Measurements from ENCODE around the gene RSBN1L. TPM values are rescaled to one million over a fixed set of nuclear protein-coding genes. Genes with fewer than 3 reads are reported as not detected.

The RSBN1L gene
- total RNA-seq, 1 experiment from 2014 or later: 21.4 TPM

- H3K9me3 Mint-ChIP-seq (ENCODE audit: unreplicated experiment): no peaks in the 10 kb centered on the region
- peaks cover 19% of the 10 kb centered on the region for H3K36me3 Mint-ChIP-seq (ENCODE audit: insufficient read depth, unreplicated experiment)
- intact Hi-C loops (cut with micrococcal nuclease; ENCODE audit: unreplicated experiment): no loop called here
- H3K4me3 ChIP-seq (ENCODE audit: low read depth, low read length): no peak overlapping the region
- no peaks in the 10 kb centered on the region for H3K9me3 ChIP-seq
- CTCF ChIA-PET: no interaction called here
- no peaks in the 10 kb centered on the region for H3K36me3 ChIP-seq (ENCODE audit: control insufficient read depth, insufficient read depth, low read length)
- H3K4me3 Mint-ChIP-seq (ENCODE audit: unreplicated experiment): no peak overlapping the region
- no peaks in the 10 kb centered on the region for H3K27me3 ChIP-seq (replicated peaks; ENCODE audit: control insufficient read depth, insufficient read depth, low read length)
- H3K4me1 ChIP-seq: peaks cover 7% of the 10 kb centered on the region
- TF ChIP-seq CTCF (IDR thresholded peaks at IDR 0.05; ENCODE audit: insufficient read depth in 1 of 2, low read depth in 1 of 2, low read length in 1 of 2, severe bottlenecking in 1 of 2, unreplicated experiment in 1 of 2): no peak
- POLR2A ChIA-PET: no interaction called here
- no peak overlapping the region for H3K27ac Mint-ChIP-seq (ENCODE audit: unreplicated experiment)
- BruUV-seq (replicated peaks): no TSS peak
- no peaks in the 10 kb centered on the region for H3K27me3 Mint-ChIP-seq (ENCODE audit: insufficient read depth, unreplicated experiment)
- H3K4me1 Mint-ChIP-seq (ENCODE audit: low read depth, unreplicated experiment): peaks cover 13% of the 10 kb centered on the region
- no peak for DNase-seq
These were observed 33.4 kb upstream of the RSBN1L start for GRCh38 chr7:77662869-77663268.

GRCh38 chr7:77664715-77665114 lies 31.5 kb upstream of the RSBN1L start:
- no TSS peak for BruUV-seq (replicated peaks)
- peaks cover 16% of the 10 kb centered on the region for H3K4me1 Mint-ChIP-seq (ENCODE audit: low read depth, unreplicated experiment)
- DNase-seq: no peak
- H3K36me3 ChIP-seq (ENCODE audit: control insufficient read depth, insufficient read depth, low read length): no peaks in the 10 kb centered on the region
- no peaks in the 10 kb centered on the region for H3K9me3 ChIP-seq
- H3K4me3 ChIP-seq (ENCODE audit: low read depth, low read length): no peak overlapping the region
- H3K9me3 Mint-ChIP-seq (ENCODE audit: unreplicated experiment): no peaks in the 10 kb centered on the region
- no peak overlapping the region for H3K4me3 Mint-ChIP-seq (ENCODE audit: unreplicated experiment)
- H3K4me1 ChIP-seq: peaks cover 10% of the 10 kb centered on the region
- no peaks in the 10 kb centered on the region for H3K27me3 Mint-ChIP-seq (ENCODE audit: insufficient read depth, unreplicated experiment)
- POLR2A ChIA-PET: no interaction called here
- CTCF ChIA-PET: interaction anchor here (1.1 kb wide), 1 partner anchor 13 kb away, joined by 3 read pairs; no protein-coding TSS in a partner anchor
- intact Hi-C loops (cut with micrococcal nuclease; ENCODE audit: unreplicated experiment): no loop called here
- peaks cover 19% of the 10 kb centered on the region for H3K36me3 Mint-ChIP-seq (ENCODE audit: insufficient read depth, unreplicated experiment)
- no peak overlapping the region for H3K27ac Mint-ChIP-seq (ENCODE audit: unreplicated experiment)
- no peaks in the 10 kb centered on the region for H3K27me3 ChIP-seq (replicated peaks; ENCODE audit: control insufficient read depth, insufficient read depth, low read length)
- no peak for TF ChIP-seq CTCF (IDR thresholded peaks at IDR 0.05; ENCODE audit: insufficient read depth in 1 of 2, low read depth in 1 of 2, low read length in 1 of 2, severe bottlenecking in 1 of 2, unreplicated experiment in 1 of 2)

GRCh38 chr7:77665161-77665560 lies 31.1 kb upstream of the RSBN1L start:
- no peak for DNase-seq
- Histone ChIP-seq H3K27me3 (replicated peaks; ENCODE audit: control insufficient read depth, insufficient read depth, low read length) (no peaks in the 10 kb centered on the region), H3K36me3 (ENCODE audit: control insufficient read depth, insufficient read depth, low read length) (no peaks in the 10 kb centered on the region), H3K9me3 (no peaks in the 10 kb centered on the region), H3K4me1 (peaks cover 10% of the 10 kb centered on the region), H3K4me3 (ENCODE audit: low read depth, low read length) (no peak overlapping the region)
- peaks cover 20% of the 10 kb centered on the region for H3K36me3 Mint-ChIP-seq (ENCODE audit: insufficient read depth, unreplicated experiment)
- H3K27me3 Mint-ChIP-seq (ENCODE audit: insufficient read depth, unreplicated experiment): no peaks in the 10 kb centered on the region
- POLR2A ChIA-PET: interaction anchor here (0.6 kb wide), 2 partner anchors 98 to 139 kb away, joined by 3 to 4 read pairs; no protein-coding TSS in a partner anchor
- CTCF ChIA-PET: no interaction called here
- no peak for TF ChIP-seq CTCF (IDR thresholded peaks at IDR 0.05; ENCODE audit: insufficient read depth in 1 of 2, low read depth in 1 of 2, low read length in 1 of 2, severe bottlenecking in 1 of 2, unreplicated experiment in 1 of 2)
- no TSS peak for BruUV-seq (replicated peaks)
- no peak overlapping the region for H3K4me3 Mint-ChIP-seq (ENCODE audit: unreplicated experiment)
- H3K27ac Mint-ChIP-seq (ENCODE audit: unreplicated experiment): no peak overlapping the region
- no peaks in the 10 kb centered on the region for H3K9me3 Mint-ChIP-seq (ENCODE audit: unreplicated experiment)
- intact Hi-C loops (cut with micrococcal nuclease; ENCODE audit: unreplicated experiment): no loop called here
- H3K4me1 Mint-ChIP-seq (ENCODE audit: low read depth, unreplicated experiment): peaks cover 16% of the 10 kb centered on the region

Data from Caco-2 (cell line).